Tibial nerve (tissue), 4 donors: ENCODE results near the gene RNF145. TPM values are rescaled to one million over a fixed set of nuclear protein-coding genes. Genes with fewer than 3 reads are reported as not detected.

Source experiments
- DNase-seq, 2 donors: peaks; one replicate each; pipeline ENCODE4 v3.0.0-alpha.2; 2019; ENCODE audit warnings: low spot score in 2 of 2
- H3K27ac ChIP-seq, 4 donors: fragments of 200-600 bp; sonication (generic) in 3 of 4; one replicate each; pipeline ENCODE4 v1.5.1; 2017 to 2019; ENCODE audit warnings: mild to moderate bottlenecking in 1 of 4
- H3K27me3 ChIP-seq, 2 donors: fragments of 200-600 bp; sonication (generic) in 1 of 2; one replicate each; pipeline versions ENCODE4 v1.5.1 to v1.6.0; 2017 to 2019
- H3K36me3 ChIP-seq, 3 donors: fragments of 200-600 bp; sonication (generic); one replicate each; pipeline ENCODE4 v1.5.1; 2018 to 2019
- H3K4me1 ChIP-seq, 4 donors: fragments of 200-600 bp; sonication (generic) in 3 of 4; one replicate each; pipeline ENCODE4 v1.5.1; 2017 to 2019
- H3K4me3 ChIP-seq, 4 donors: fragments of 200-600 bp; sonication (generic) in 3 of 4; one replicate each; pipeline ENCODE4 v1.5.1; 2017 to 2019; ENCODE audit warnings: mild to moderate bottlenecking in 1 of 4, moderate library complexity in 1 of 4
- H3K9me3 ChIP-seq, 4 donors: fragments of 200-600 bp; sonication (generic) in 3 of 4; one replicate each; pipeline ENCODE4 v1.5.1; 2017 to 2019
- CTCF ChIP-seq, 5 experiments: fragments of 200-600 bp in 3 of 5; fragments of 450-650 bp in 2 of 5; sonication (generic) in 3 of 5; IDR thresholded peaks; one replicate each; pipeline ENCODE4 v1.5.1; 2016 to 2019; ENCODE audit warnings: antibody characterized with exemption in 5 of 5, mild to moderate bottlenecking in 3 of 5, moderate library complexity in 2 of 5
- EP300 ChIP-seq, 2 donors: sonication (generic); formaldehyde crosslinking; IDR thresholded peaks; one replicate each; pipeline ENCODE4 v1.6.1; 2017; ENCODE audit warnings: antibody characterized with exemption in 2 of 2, mild to moderate bottlenecking in 1 of 2
- POLR2A ChIP-seq, 2 donors: fragments of 450-650 bp; IDR thresholded peaks; one replicate each; pipeline ENCODE4 v1.6.1; 2017; ENCODE audit warnings: antibody characterized with exemption in 2 of 2, mild to moderate bottlenecking in 2 of 2, moderate library complexity in 2 of 2
- WGBS, 2 donors: methylation state at CpG; one replicate each; pipeline ENCODE4 v1.1.5; 2018; 5-methylcytosine and 5-hydroxymethylcytosine counted together
- total RNA-seq, 4 donors: library from RNA; depleted of rRNA; stranded (reverse); fragments of >200 nt; gene quantifications; one replicate each; pipeline ENCODE4 v1.1.0, GENCODE V29; 2016

RNF145 gene
- total RNA-seq, 4 donors from 2014 or later = 40.2 to 65.1 (median 50.4) TPM

- WGBS, 2 donors = 19 to 21% methylated on average over 1 of the region's 1 CpG
- Histone ChIP-seq H3K4me3 (no peak overlapping the region), H3K27ac (no peak overlapping the region)
Observed at GRCh38 chr5:159175547-159175946, 33.8 kb downstream of the RNF145 start.

DNA sequence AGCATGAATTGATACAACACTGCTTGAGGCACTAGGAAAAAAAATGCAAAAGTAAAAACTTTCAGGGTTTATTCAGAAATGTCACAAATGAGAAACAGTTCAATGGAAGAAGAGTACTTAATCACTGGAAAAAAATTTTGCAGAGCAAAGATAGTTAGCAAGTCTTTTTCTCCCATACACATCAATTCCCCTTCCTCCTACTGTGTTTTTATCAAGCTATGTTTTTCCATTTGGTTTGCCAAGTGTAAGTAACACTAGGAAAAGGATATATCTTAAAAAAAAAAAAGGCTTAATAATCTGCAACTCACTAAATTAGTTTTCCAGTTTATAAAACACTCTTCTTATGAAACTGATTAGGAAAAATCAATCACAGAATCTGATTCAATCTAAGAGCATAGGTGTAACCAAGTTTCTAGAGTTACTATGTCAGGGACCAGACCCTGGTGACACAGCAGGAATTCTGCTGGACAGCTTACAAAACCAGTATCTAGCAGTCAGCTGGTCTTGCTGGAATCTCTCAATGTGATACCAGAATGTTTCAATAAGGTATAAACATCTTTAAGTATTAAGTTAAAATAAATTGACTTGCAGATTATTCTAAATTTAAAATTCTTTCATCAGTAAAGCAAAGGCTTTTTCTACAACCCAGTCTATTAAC is 34.7 kb downstream of the RNF145 start:
- Histone ChIP-seq H3K27ac (no peak overlapping the region), H3K27me3 (no peaks in the 10 kb centered on the region), H3K36me3 (peaks cover 0 to 2% (median 0%) of the 10 kb centered on the region in 3 donors), H3K4me3 (no peak overlapping the region), H3K9me3 (no peaks in the 10 kb centered on the region), H3K4me1 (peaks cover 0 to 50% (median 5%) of the 10 kb centered on the region in 4 donors)
- no peak for DNase-seq
- TF ChIP-seq EP300 (IDR thresholded peaks at IDR 0.05) = no peak
- no peak for TF ChIP-seq CTCF (IDR thresholded peaks at IDR 0.05)
- TF ChIP-seq POLR2A (IDR thresholded peaks at IDR 0.05) = no peak

More at GRCh38 chr5:159175547-159175946, 33.8 kb downstream of the RNF145 start:
- peaks cover 0 to 59% (median 12%) of the 10 kb centered on the region in 4 donors for H3K4me1 ChIP-seq
- H3K36me3 ChIP-seq = no peaks in the 10 kb centered on the region
- DNase-seq = no peak
- TF ChIP-seq POLR2A (IDR thresholded peaks at IDR 0.05) (no peak), EP300 (IDR thresholded peaks at IDR 0.05) (no peak), CTCF (IDR thresholded peaks at IDR 0.05) (no peak)
- H3K9me3 ChIP-seq = no peaks in the 10 kb centered on the region
- H3K27me3 ChIP-seq = no peaks in the 10 kb centered on the region

DNA sequence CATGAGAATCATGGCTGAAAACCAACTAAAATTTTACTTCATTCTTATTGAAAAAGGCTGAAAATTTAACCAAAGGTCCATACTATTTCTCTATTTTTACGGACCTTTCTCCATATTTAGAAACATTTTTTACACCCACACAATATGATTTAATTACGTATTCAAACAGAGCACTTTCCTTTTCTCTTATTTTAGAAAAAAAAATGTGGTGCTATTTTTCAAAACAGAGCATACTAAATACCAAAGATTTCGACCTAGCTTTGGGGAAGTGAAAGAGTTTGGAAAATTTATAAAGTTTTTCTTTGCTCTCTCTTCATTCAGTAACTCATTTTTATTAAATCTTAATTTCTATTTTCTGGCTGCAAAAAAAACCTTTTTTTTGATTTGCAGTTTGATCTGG is 38.1 kb downstream of the RNF145 start:
- WGBS, 2 donors = 35 to 41% methylated on average over 3 of the region's 3 CpGs
- Histone ChIP-seq H3K27me3 (no peaks in the 10 kb centered on the region), H3K9me3 (no peaks in the 10 kb centered on the region), H3K36me3 (peaks cover 0 to 14% (median 0%) of the 10 kb centered on the region in 3 donors), H3K4me1 (peaks cover 0 to 28% (median 0%) of the 10 kb centered on the region in 4 donors), H3K4me3 (no peak overlapping the region), H3K27ac (no peak overlapping the region)
- TF ChIP-seq POLR2A (IDR thresholded peaks at IDR 0.05) (no peak), EP300 (IDR thresholded peaks at IDR 0.05) (no peak), CTCF (IDR thresholded peaks at IDR 0.05) (no peak)
- no peak for DNase-seq

DNA sequence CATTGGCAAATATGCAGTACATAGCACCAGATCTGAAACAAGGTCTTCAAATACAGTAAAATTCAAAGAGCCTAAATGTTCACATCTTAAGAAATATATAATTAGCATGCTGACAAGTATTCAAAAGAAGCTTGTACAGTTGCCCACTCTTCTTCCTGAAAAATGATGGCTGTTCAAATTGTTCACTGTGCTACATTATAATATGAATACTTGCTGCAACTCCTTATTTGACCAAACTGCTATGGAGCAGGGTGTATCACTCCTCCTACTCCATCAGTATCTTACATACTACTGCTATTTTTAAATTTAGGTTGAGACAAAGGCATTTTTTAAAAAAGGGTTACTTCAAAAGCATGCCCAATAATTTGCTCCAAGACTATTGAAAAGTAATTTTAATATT is 39.3 kb downstream of the RNF145 start:
- peaks cover 0 to 15% (median 0%) of the 10 kb centered on the region in 4 donors for H3K4me1 ChIP-seq
- TF ChIP-seq EP300 (IDR thresholded peaks at IDR 0.05) (no peak), POLR2A (IDR thresholded peaks at IDR 0.05) (no peak), CTCF (IDR thresholded peaks at IDR 0.05) (no peak)
- peaks cover 0 to 14% (median 0%) of the 10 kb centered on the region in 3 donors for H3K36me3 ChIP-seq
- no peaks in the 10 kb centered on the region for H3K9me3 ChIP-seq
- DNase-seq = no peak
- no peaks in the 10 kb centered on the region for H3K27me3 ChIP-seq
- H3K27ac ChIP-seq = no peak overlapping the region
- H3K4me3 ChIP-seq = no peak overlapping the region

- no peaks in the 10 kb centered on the region for H3K27me3 ChIP-seq
- H3K4me3 ChIP-seq = no peak overlapping the region
- no peaks in the 10 kb centered on the region for H3K9me3 ChIP-seq
- H3K27ac ChIP-seq = no peak overlapping the region
- no peak for TF ChIP-seq POLR2A (IDR thresholded peaks at IDR 0.05)
- TF ChIP-seq CTCF (IDR thresholded peaks at IDR 0.05) = no peak
- 100% methylated on average over 2 of the region's 2 CpGs for WGBS, 2 donors
- peaks cover 0 to 31% (median 0%) of the 10 kb centered on the region in 3 donors for H3K36me3 ChIP-seq
- no peak for DNase-seq
- peaks cover 0 to 3% (median 0%) of the 10 kb centered on the region in 4 donors for H3K4me1 ChIP-seq
Observed at GRCh38 chr5:159166416-159166815, 42.9 kb downstream of the RNF145 start.
